Measurements from ENCODE around the gene CAST. TPM values are rescaled to one million over a fixed set of nuclear protein-coding genes. Genes with fewer than 3 reads are reported as not detected.

CAST gene
- polyA plus RNA-seq, 12 donors: 123 to 261 (median 147) TPM; not detected in 1

DNA sequence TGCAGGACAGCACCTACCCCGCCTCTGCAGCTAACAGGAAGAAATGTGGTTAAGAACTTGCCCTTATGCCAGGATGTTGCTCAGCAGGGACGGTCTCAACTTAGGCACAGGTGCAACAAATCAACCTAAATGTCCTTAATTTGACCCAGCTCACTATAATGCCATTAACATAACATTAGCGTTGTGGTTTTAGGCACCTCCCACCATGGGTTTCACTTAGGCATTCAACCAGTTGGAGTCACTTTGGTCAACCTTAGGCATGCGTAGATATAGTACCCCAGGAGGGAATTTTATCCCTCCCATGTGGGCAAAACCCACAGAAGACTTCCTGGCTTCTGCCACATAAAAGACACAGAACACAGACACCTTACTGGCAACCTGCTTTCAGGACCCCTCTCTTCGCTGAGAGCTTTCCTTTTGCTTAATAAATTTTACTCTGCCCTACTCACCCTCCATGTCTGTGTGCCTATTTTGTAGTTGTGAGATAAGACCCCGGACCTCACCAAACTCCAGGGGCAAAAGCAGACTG lies 154.3 kb downstream of the CAST start:
- DNase-seq: no peak

DNA sequence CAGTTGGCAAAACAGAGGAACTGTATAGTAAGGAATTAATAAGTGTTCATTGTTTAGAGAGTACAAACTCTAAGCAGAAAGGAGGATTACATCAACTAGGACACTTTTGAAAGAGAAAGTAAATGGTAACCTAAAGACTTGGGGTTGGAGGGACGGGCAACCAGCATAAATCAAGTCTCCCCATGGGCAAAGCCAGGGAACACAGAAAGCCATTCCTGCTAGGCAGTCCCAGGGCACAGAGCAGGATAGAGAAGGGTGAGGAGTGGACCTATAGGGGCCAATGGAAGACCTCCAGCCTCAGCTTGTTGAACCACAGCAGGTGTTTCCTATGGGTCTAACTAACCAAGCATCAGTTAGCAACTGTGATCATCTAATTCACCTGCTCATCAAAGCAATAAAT lies 154.8 kb downstream of the CAST start:
- DNase-seq: no peak

DNA sequence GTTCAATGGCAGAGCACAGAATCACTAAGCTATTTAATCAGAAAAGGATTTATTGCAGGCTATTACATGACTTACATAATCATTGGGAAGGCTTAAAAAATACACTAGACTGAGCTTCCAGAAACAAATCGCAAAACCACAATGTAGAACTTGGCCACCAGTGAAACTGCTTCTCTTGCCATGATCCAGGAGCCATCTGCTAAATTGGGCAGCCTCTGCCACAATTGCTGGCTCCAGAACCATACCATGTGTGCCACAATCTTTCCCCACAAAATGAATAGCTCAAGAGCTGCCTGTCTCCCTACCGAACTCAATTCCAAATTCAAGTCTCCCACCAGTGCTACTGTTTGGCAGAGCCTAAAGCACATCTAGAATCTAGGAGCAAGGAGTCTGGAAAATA lies 155.3 kb downstream of the CAST start:
- DNase-seq: no peak

GRCh38 chr5:96818125-96818788 lies 156.1 kb downstream of the CAST start:
- no peak for DNase-seq

DNA sequence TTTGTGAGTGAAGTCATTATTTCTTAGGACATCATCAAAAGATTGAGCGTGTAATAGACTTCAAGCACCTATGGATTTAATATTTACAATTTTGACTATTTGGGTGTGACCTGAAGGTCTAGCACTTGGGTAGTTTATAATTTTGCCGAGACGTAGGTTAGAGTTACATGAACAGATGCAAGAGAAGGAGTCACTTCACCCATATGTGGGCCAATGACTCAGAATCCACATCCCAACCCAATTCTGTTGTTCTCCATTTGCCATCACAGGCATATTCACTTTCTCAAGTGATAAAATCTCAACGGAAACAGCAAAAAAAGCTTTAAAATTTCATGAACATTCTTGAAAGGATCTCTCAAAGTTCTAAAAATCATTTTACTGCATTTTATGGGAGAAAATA lies 157.6 kb downstream of the CAST start:
- DNase-seq: no peak

GRCh38 chr5:96821260-96821916 lies 159.2 kb downstream of the CAST start:
- no peak for DNase-seq

DNA sequence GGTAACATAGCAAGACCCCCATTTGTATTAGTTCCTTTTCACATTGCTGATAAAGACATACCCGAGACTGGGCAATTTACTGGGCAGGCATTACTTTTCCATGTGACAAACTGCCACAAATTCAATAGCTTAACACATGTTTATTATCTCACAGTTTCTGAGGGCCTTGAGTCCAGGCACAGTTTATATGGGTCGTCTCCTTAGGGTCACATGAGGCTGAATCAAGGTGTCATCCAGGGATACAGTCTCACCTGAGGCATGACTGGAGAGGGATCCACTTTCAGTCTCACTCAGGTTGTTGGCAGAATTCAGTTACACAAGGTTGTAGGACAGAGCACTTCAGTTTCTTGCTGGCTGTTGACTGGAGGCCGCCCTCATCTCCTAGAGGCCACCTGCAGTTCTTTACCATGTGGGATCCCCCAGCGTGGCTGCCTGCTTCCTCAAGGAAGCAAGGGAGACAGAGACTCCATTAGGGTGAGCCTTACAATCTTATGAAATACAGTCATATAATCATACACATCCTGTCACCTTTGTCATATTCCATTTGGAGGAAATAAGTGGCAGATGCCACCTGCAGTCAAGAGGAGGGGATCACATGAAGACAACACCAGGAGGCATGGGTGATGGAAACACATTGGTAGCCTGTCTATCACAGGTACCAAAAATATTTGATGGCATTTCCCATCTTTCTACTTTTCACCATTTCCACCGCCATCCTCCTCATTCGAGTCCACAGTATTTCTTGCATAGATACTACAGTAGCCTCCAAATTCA lies 160.7 kb downstream of the CAST start:
- no peak for DNase-seq

DNA sequence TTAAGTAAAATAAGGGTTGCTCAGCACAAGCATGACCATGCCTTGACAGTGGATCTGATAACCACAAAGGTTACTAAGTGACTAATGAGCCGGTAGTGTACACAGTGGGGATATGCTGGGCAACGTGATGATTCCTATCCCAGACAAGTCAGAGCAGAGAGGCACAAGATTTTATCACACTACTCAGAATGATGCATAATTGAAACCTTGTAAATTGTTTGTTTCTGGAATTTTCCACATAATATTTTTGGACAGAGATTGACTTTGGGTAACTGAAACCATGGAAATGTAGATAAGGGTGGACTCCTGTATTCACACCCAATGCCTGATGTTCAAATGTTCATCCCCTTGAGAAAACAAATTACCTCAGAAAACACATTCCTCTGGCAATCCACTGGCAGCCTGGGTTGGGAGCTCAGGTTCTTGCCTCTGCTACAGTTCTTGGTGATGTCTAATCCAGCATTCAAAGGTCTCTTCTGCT lies 161.8 kb downstream of the CAST start:
- no peak for DNase-seq

Other genes with a start within 250 kb of the CAST start
- 1 to 10 TPM in 1 of 12 donors, under 1 TPM in 5, not detected in 6; 0.04 to 9.1 (median 0.10) TPM for gene PCSK1, start 229.1 kb upstream of the CAST start, polyA plus RNA-seq (ENCODE audit: insufficient read length in 12 of 12)
- gene ERAP1, start 145.6 kb downstream of the CAST start, polyA plus RNA-seq (ENCODE audit: insufficient read length in 12 of 12): 10 to 100 TPM in 11 of 12 donors, not detected in 1; 11.0 to 57.9 (median 28.4) TPM
- 10 to 100 TPM in 8 of 12 donors, 1 to 10 TPM in 3, not detected in 1; 2.0 to 22.8 (median 13.5) TPM for gene ERAP2, start 214.1 kb downstream of the CAST start, polyA plus RNA-seq (ENCODE audit: insufficient read length in 12 of 12)